G401.6 (cell line): Measurements from ENCODE around the gene RORC.

Experiments
- FAIRE-seq: peaks from 2 replicates; lab custom pipeline; 2012; peaks lifted over from hg19 to GRCh38; lab: Jason Lieb, UNC

Gene RORC

GRCh38 chr1:151847867-151848596, 16.4 kb upstream of the RORC start:
- FAIRE-seq, result no peak

- no peak for FAIRE-seq
Observed at GRCh38 chr1:151846686-151847237, 15.2 kb upstream of the RORC start.

- FAIRE-seq, result no peak
Observed at GRCh38 chr1:151846062-151846568, 14.5 kb upstream of the RORC start.

- no peak for FAIRE-seq
Observed at GRCh38 chr1:151843398-151843797, 11.8 kb upstream of the RORC start.

GRCh38 chr1:151841141-151841540, 9.5 kb upstream of the RORC start:
- no peak for FAIRE-seq

- FAIRE-seq, result no peak
Observed at GRCh38 chr1:151840421-151840820, 8.8 kb upstream of the RORC start.

GRCh38 chr1:151839457-151840403, 8.1 kb upstream of the RORC start, which contains the start of gene C2CD4D:
Gene C2CD4D, minus strand, starts transcription at chr1:151839820. Its CDS starts 831 bp downstream, at chr1:151838989.
- no peak for FAIRE-seq

- FAIRE-seq, result no peak
Observed at GRCh38 chr1:151839082-151839412, 7.4 kb upstream of the RORC start.

GRCh38 chr1:151838222-151839081, 6.8 kb upstream of the RORC start:
- no peak for FAIRE-seq

- FAIRE-seq, result no peak
Observed at GRCh38 chr1:151837884-151838221, 6.3 kb upstream of the RORC start.

- no peak for FAIRE-seq
Observed at GRCh38 chr1:151837197-151837596, 5.6 kb upstream of the RORC start.

- FAIRE-seq, result no peak
Observed at GRCh38 chr1:151835596-151835995, 4.0 kb upstream of the RORC start.

- FAIRE-seq, result no peak
Observed at GRCh38 chr1:151834239-151834638, 2.6 kb upstream of the RORC start.

- no peak for FAIRE-seq
Observed at GRCh38 chr1:151833172-151833900, 1.7 kb upstream of the RORC start.

GRCh38 chr1:151832318-151832980, 847 bp upstream of the RORC start:
- FAIRE-seq, result no peak

- FAIRE-seq, result no peak
Observed at GRCh38 chr1:151831256-151831591, 378 bp downstream of the RORC start.

GRCh38 chr1:151830055-151830454, 1.5 kb downstream of the RORC start:
- no peak for FAIRE-seq

- no peak for FAIRE-seq
Observed at GRCh38 chr1:151829352-151830046, 2.1 kb downstream of the RORC start.

GRCh38 chr1:151828921-151829320, 2.7 kb downstream of the RORC start:
- no peak for FAIRE-seq

- no peak for FAIRE-seq
Observed at GRCh38 chr1:151827853-151828252, 3.7 kb downstream of the RORC start.
